Measurements from ENCODE around the gene MAX.

The MAX gene, protein sequence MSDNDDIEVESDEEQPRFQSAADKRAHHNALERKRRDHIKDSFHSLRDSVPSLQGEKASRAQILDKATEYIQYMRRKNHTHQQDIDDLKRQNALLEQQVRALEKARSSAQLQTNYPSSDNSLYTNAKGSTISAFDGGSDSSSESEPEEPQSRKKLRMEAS

DNA sequence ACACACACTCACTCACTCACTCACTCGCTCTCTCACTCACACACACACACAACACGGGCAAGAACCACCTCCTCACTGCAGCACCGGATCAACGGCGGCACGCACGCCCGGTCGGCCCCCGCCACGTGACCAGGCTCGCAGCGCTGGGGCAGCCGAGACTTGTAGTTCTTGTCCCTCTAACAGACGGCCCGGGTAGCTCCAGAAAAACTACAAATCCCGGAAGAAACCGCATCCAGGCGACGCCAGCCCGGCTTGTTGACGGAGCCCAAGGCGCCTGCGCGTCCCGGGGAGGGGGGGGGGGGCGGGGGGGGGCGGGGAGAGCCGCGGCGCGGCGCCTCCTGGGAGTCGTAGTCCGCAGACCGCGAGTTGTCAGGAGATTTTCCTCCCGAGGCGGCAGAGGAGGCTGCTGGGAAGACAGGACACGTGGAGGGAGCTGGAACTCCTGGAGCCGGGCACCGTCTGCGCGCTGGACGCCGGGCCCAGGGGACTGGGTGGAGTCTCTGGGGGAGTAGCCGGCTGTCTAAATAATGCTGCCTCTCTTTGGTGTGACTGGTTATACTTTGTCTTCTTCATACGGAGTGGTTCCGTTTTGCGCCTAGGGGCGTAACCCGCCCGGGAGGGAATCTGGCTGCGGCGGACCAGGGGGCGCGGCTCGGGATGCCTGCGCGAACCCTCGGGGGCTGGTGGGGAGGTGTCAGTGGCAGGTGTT, at the start of gene MAX:
TSS of gene MAX (minus strand) at position 77 of the 709 bp plus-strand sequence. CDS start 178 bp downstream, outside the sequence.
- peak; percentile 99 for DNase-seq (ENCODE audit: low read depth)

DNA sequence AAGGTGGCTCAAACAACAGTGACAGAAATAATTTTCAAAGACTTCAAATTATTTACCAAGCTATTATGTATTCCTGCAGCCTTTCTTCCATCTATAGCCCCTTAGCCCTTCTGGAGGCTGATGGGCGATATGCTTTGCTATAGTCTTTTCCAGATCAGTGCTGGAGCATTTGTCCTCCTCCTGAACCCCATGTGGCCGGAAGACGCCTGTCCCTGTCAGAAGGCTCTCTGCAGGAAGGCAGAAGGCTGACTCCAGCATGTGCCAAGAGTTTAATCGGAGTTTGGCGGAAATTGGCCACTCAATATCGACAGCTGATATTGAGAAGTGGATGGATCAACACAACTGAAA, 49.3 kb upstream of the MAX start:
- no peak for DNase-seq (ENCODE audit: low read depth)

DNA sequence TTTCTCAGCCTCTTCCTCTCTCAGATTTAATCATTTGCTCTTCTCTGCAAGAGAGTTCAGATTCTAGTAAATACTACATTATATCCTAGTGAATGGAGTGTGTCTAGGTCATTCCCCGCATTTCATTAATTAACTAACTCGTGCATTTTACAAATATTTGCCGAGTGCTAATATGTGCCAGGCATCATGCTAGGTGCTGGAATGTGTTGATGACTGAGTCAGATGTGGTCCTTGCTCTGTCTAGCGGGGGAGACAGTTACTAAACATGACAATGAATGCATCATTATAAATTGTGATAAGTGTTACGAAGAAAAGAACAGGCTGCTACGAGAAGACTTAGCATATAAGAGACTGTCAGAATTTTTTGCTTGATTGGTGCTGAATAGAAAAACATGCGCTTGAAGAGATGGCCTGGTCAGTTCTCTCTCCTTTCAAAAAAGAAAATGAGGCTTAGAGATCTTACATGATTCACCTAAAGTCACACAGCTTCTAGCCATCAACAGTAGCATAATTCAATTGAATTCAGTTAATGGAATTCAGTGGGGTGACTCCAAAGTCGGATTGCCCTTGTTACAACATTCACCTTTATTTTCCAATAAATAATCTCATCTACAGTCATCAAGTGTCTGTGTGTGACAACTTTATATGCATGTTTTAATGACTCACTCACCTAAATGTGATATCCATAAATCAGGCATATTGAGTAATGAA, 48.7 kb upstream of the MAX start:
- DNase-seq (ENCODE audit: low read depth), result no peak

DNA sequence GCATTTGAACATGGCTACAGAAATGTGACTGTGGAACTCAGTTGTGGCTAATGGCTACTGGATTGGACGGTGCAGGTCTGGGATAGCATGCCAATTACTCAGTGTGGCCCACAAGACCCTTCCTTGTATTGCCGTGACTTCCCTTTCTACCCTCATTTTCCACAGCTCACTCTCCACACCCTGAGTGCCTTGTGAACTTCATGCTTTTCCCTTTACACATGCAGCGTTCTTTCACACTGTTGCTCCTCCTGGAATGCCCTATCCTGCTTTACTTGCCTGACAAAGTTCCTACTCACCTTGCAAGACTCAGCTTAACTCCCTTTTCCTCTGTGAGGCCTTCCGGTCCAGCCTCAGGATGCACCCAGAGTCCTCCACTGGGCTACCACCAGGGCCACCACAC, 46.8 kb upstream of the MAX start:
- DNase-seq (ENCODE audit: low read depth), result no peak

- DNase-seq (ENCODE audit: low read depth), result no peak
These were observed 41.9 kb upstream of the MAX start for GRCh38 chr14:65144170-65144569.

DNA sequence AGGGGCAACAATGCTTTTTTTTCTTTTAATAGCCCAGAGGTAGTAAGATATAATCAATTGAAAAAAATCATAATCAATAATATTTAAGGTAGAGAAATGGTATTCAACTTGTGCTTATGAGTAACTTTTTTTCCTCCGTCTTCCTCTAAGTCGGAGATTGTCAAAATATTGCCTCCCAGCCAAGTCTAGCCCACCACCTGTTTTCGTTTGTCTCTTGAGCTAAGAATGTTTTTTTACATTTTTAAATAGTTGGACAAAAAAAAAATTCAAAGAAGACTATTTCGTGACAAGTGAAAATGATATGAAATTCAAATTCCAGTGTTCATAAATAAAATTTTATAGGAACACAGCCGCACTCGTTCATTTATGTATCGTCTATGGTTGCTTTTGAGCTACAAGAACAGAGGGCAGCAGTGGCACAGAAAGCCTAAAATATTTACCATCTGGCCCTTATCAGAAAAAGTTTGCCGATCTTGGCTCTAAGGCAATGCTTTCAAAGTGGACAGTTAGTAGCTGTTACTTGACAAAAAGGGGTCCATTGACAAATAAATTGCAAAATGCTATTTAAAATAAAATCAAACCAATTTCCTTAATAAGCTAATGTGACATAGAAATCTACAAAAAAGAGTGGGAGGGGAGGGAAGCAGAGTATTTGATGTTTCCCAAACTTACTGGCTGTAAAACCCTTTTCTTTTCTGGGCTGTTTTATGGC, 40.8 kb upstream of the MAX start:
- no peak for DNase-seq (ENCODE audit: low read depth)

DNA sequence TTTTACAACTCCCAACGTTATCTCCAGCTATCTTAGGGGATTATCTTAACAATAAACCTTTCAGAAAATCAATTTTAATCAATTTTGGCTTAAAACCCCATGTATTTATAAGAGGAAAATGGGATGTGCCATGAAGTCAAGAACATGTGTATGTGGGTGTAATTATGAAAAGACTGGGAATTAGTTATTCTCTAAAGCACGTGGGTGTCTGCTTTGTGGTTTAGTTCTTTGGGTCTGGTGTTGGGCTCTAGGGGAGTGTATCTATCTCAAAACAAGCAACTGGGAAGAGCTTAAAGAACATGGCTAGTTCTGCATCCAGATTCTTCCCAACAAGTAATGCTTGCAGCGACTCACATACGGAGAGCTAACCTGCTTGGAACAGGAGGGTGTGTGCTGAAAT, 40.1 kb upstream of the MAX start:
- DNase-seq (ENCODE audit: low read depth), result no peak

- no peak for DNase-seq (ENCODE audit: low read depth)
These were observed 39.2 kb upstream of the MAX start for GRCh38 chr14:65141523-65141922.

DNA sequence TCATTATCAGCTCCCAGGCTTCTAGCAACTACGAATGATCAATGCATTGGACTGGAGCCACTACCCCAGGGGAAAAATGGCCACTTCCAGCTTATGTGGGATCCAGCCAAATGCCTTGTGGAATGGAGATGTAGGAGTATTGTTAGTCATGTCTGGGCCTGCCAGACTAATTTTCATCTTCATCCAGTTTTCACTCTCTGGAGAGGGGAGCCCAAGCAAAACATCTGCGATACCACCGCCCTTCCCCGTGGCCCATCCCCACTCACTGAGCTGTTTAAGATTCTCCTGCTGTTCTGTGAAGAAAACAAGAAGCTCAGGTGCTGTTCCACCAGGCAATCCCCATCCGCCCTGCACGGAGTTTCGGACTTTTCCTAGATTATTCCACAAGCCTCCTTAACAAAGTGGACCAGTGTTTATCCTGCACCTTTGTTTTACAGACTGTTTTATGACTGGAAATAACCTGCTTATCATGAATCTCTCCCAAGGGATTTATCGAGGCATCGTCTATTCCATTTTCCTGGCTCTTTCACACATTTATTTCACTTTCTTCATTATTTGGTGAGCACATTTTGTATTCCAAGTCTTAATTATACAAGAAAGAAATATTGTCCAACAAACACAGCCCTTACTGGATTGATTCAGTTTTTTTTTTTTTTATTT, 35.5 kb upstream of the MAX start:
- DNase-seq (ENCODE audit: low read depth), result no peak

- DNase-seq (ENCODE audit: low read depth), result no peak
These were observed 32.6 kb upstream of the MAX start for GRCh38 chr14:65134651-65135579.

GRCh38 chr14:65132855-65133254, 30.5 kb upstream of the MAX start:
- no peak for DNase-seq (ENCODE audit: low read depth)

DNA sequence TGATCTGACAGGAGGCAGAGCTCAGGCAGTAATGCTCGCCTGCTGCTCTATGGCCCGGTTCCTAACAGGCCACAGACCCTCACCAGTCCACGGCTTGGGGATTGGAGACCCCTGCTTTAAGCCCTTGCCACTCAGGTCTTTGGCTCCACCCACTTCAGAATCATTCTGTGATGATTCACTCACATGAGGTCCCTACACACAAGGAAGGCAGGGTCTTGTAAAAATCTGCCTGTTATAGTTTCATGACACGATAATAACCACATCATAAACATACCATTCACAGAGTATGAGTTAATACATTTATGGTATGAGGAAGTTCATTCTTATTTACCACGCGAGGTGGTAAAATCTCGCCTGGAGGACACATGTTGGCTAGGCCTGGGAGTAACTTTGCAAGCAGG, 29.0 kb upstream of the MAX start:
- peak; percentile 77 for DNase-seq (ENCODE audit: low read depth)

DNA sequence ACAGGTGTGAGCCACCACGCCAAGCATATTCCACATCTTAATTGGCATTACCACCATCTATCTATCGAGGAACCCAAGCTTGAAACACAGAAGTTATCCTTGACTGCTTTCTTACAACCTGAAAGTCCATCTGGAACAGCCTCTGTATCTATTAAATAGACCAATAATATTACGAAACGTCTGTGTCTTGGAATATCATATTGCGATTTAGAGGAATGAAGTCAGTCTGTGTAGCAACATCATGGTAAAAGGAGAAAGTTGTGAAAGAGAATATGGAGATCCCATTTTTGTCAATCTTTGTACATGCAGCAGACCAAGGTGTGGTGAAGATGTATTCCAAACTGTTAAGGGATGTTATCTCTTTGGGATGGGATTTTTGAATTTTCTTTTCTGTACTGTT, 25.8 kb upstream of the MAX start:
- DNase-seq (ENCODE audit: low read depth), result no peak

DNA sequence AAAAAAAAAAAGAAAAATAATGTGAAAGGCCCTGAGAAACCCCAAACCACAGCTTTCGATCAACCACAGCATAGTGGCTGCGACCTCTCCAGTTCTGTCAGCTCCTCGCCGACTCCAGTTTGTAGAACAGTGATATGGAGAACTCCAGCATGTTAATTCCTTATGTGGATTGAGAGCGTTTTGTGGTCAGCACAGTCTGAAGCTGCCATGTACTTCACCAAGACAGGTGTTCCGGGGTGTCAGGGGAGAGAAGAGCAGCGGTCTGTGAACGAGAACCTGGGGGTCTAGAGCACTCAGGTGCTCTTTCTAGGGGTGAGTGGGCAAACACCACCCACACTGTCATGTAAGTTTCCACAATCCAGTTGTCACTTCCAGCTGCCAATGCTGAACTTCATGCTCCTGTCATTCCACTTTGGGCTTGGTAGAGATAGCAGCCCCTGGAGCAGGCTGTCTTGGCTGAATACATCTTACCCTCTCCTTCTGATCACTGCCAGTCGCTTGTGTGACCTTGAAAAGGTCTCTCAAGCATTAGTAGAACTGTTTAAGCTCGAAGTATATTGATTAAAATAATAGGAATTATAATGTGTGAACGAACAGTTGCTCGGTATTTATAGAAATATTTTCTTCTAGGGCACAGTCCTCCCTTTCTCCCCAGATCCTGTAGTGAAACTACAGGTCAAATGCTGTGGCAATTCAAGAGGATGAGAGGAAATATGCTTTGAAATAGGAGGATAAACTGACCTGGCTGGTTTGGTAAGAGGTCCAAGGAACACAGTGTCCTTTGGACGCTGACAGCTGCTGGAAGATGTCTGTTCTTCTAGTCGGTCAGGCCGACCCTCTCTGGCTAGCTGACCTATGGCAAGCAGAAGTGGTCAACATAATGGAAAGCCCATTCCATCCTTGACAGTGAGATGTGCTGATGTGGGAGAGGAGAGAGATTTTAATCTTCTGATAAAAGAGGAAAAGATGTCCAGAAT, 15.7 kb upstream of the MAX start:
- DNase-seq (ENCODE audit: low read depth), result no peak

GRCh38 chr14:65115615-65116014, 13.3 kb upstream of the MAX start:
- no peak for DNase-seq (ENCODE audit: low read depth)

- DNase-seq (ENCODE audit: low read depth), result no peak
These were observed 8.2 kb upstream of the MAX start for GRCh38 chr14:65110525-65110924.

GRCh38 chr14:65109357-65109756, 7.0 kb upstream of the MAX start:
- no peak for DNase-seq (ENCODE audit: low read depth)

- no peak for DNase-seq (ENCODE audit: low read depth)
These were observed 4.9 kb upstream of the MAX start for GRCh38 chr14:65107200-65107599.

- peak; percentile 13 for DNase-seq (ENCODE audit: low read depth)
These were observed 4.4 kb upstream of the MAX start for GRCh38 chr14:65106736-65107135.

GRCh38 chr14:65106316-65106715, 4.0 kb upstream of the MAX start:
- DNase-seq (ENCODE audit: low read depth), result no peak
